CD4-positive, CD25-positive, alpha-beta regulatory T cell (primary cell): ENCODE measurements around the gene TYW1. TPM values are rescaled to one million over a fixed set of nuclear protein-coding genes. Genes with fewer than 3 reads are reported as not detected.
"Not testable (repeated sequence)": the region's sequence is repeated elsewhere in the genome, so short reads cannot be mapped to it uniquely, and the experiment has no call there.

Source experiments
- ATAC-seq, 2 donors: fragments of 150-1000 bp; cut with Tn5 transposase; one replicate each; pipeline ENCODE4 v1.10.0; 2021; ENCODE audit warnings: low read depth in 2 of 2, moderate number of reproducible peaks in 2 of 2, moderate library complexity in 1 of 2
- DNase-seq, 3 donors: peaks; one replicate each; pipeline versions ENCODE4 v3.0.0 to v3.0.0-alpha.2; 2012 to 2022; ENCODE audit warnings: mixed read lengths in 1 of 3
- H3K27ac ChIP-seq: one replicate; pipeline ENCODE4 v1.7.0; 2013; ENCODE audit warnings: mild to moderate bottlenecking, low read length; ENCODE audit not compliant: insufficient read depth, poor library complexity, severe bottlenecking
- H3K27me3 ChIP-seq: one replicate; pipeline ENCODE4 v1.7.0; 2013; ENCODE audit warnings: low read length; ENCODE audit not compliant: control insufficient read depth, insufficient read depth
- H3K36me3 ChIP-seq: one replicate; pipeline ENCODE4 v1.7.0; 2013; ENCODE audit warnings: mild to moderate bottlenecking, low read length, moderate library complexity; ENCODE audit not compliant: control insufficient read depth, insufficient read depth
- H3K4me1 ChIP-seq: 2 replicates; pipeline ENCODE4 v1.7.0; 2013; ENCODE audit warnings: mild to moderate bottlenecking, low read length; ENCODE audit not compliant: insufficient read depth, control insufficient read depth, poor library complexity, severe bottlenecking
- H3K4me3 ChIP-seq: one replicate; pipeline ENCODE4 v1.7.0; 2013; ENCODE audit warnings: low read depth, mild to moderate bottlenecking, low read length, moderate library complexity
- H3K9me3 ChIP-seq, 2 experiments: 1 replicate in 1 of 2; 2 replicates in 1 of 2; pipeline ENCODE4 v1.7.0; 2013; ENCODE audit warnings: low read length in 2 of 2, mild to moderate bottlenecking in 1 of 2, moderate library complexity in 1 of 2; ENCODE audit not compliant: control insufficient read depth in 2 of 2
- H3K27ac Mint-ChIP-seq, 3 donors: one replicate each; pipeline ENCODE4 v1.8.0; 2020 to 2022; ENCODE audit warnings: mild to moderate bottlenecking in 3 of 3, mixed read lengths in 3 of 3, moderate library complexity in 2 of 3
- H3K27me3 Mint-ChIP-seq: one replicate; pipeline ENCODE4 v1.8.0; 2022; ENCODE audit warnings: mild to moderate bottlenecking, mixed read lengths
- H3K36me3 Mint-ChIP-seq: one replicate; pipeline ENCODE4 v1.8.0; 2020; ENCODE audit warnings: mixed read lengths
- H3K4me1 Mint-ChIP-seq, 4 donors: one replicate each; pipeline ENCODE4 v1.8.0; 2020 to 2022; ENCODE audit warnings: mixed read lengths in 4 of 4, mild to moderate bottlenecking in 1 of 4
- H3K4me3 Mint-ChIP-seq, 4 donors: one replicate each; pipeline ENCODE4 v1.8.0; 2020 to 2022; ENCODE audit warnings: mild to moderate bottlenecking in 4 of 4, mixed read lengths in 4 of 4, moderate library complexity in 3 of 4
- H3K9me3 Mint-ChIP-seq, 7 donors: one replicate each; pipeline ENCODE4 v1.8.0; 2020 to 2022; ENCODE audit warnings: mixed read lengths in 7 of 7, mild to moderate bottlenecking in 3 of 7, moderate library complexity in 2 of 7
- polyA plus RNA-seq, 4 donors: library from polyadenylated mRNA; unstranded; fragments of 300-500 nt; fragmentation: Illumina TruSeq; gene quantifications; one replicate each; pipeline ENCODE4 v1.2.3, GENCODE V29; 2021
- total RNA-seq: library from RNA; stranded (reverse); gene quantifications from one replicate; pipeline ENCODE4 v1.2.3, GENCODE V29; 2022

The TYW1 gene
- total and polyA plus RNA-seq, 5 donors from 2014 or later, result 17.8 to 26.0 (median 19.8) TPM

DNA sequence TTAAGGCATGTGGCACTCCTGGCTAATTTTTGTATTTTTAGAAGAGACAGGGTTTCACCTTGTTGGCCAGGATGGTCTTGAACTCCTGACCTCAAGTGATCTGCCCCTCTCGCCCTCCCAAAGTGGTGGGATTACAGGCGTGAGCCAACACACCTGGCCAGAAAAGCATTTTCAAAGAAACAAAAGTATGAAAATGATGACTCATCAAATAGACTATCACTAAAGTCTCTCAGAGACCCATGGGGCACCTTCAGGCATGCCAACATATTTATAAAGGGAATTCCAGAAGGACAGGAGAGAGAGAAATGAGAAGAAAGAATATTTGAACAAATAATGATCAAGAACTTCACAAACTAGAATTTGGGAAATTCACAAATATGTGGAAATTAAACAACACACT lies 114.7 kb downstream of the TYW1 start:
- not testable (repeated sequence) for H3K4me1 ChIP-seq, H3K36me3 Mint-ChIP-seq, H3K9me3 ChIP-seq, H3K27me3 Mint-ChIP-seq, H3K4me3 Mint-ChIP-seq, H3K27ac ChIP-seq, H3K27ac Mint-ChIP-seq, DNase-seq, H3K27me3 ChIP-seq, H3K36me3 ChIP-seq, H3K4me3 ChIP-seq, H3K9me3 Mint-ChIP-seq, ATAC-seq
- H3K4me1 Mint-ChIP-seq, result peaks cover 0 to 12% (median 0%) of the 10 kb centered on the region in 4 donors

DNA sequence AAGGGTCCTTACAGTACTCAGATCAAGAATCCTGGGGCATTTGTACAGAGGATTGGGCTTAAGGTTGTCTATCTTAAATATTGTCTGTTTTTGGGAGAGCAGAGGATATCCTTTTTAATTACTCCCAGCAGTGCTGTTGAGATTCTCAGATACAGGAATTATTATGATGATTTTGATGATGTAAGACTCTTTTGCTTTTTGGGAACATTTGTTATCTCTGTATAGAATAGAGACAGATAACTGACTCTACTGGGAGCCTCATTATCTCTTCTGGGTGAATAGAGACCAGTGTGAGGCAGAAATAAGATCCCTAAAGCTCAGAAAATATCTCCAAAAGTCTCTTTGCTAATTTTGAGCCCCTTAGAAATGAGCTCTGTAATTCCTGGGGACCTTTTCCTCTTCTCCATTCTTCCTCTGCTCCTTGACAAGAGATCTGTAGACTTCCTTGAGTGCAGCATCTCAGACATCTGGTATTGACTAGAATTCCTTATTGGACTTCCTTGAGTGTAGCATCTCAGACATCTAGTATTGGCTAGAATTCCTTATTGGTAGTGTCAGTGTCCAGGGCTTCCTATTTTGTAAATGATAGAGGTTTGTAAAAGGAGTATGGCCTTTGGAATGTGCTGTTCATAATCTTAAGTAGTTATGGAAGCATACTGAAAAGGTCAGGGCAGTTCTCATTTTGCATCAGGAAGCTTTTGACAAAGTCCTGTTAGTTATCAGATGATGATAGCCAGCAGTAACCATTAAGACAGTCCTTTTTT lies 118.0 kb downstream of the TYW1 start:
- not testable (repeated sequence) for H3K27me3 Mint-ChIP-seq, H3K27ac Mint-ChIP-seq, H3K36me3 ChIP-seq, H3K9me3 ChIP-seq, H3K9me3 Mint-ChIP-seq, H3K27me3 ChIP-seq, DNase-seq, H3K4me3 Mint-ChIP-seq, H3K27ac ChIP-seq, H3K4me3 ChIP-seq, H3K4me1 ChIP-seq, ATAC-seq
- peaks cover 0 to 11% (median 0%) of the 10 kb centered on the region in 4 donors for H3K4me1 Mint-ChIP-seq
- H3K36me3 Mint-ChIP-seq, result peaks cover 21% of the 10 kb centered on the region

DNA sequence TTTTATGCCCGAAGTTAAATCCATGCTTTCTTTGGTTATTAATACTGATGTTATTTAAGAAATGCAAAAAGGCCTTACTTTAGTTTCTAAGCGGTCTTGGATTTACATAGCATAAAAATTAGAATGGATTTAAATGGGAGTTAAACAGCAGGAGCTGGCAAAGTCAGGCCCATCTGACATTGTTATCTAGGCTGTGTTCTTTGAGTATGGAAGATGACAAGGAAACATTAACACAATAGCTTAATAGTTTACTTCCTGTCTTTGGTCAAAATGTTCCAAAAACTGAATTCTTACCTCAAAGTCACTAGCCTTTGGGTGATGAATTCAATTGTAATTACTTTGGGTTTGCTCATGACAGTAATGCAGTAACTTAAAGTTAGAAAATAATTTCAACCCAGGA lies 123.9 kb downstream of the TYW1 start:
- Mint-ChIP-seq H3K36me3 (peaks cover 34% of the 10 kb centered on the region), H3K4me1 (peaks cover 6 to 14% (median 10%) of the 10 kb centered on the region in 4 donors), H3K27ac (peak overlapping the region in 2 of 3 donors; percentile 44 to 48)
- ATAC-seq, H3K36me3 ChIP-seq, H3K27ac ChIP-seq, H3K4me3 ChIP-seq, H3K4me1 ChIP-seq, H3K4me3 Mint-ChIP-seq, DNase-seq, H3K27me3 Mint-ChIP-seq, H3K9me3 ChIP-seq, H3K27me3 ChIP-seq, H3K9me3 Mint-ChIP-seq: not testable (repeated sequence)

DNA sequence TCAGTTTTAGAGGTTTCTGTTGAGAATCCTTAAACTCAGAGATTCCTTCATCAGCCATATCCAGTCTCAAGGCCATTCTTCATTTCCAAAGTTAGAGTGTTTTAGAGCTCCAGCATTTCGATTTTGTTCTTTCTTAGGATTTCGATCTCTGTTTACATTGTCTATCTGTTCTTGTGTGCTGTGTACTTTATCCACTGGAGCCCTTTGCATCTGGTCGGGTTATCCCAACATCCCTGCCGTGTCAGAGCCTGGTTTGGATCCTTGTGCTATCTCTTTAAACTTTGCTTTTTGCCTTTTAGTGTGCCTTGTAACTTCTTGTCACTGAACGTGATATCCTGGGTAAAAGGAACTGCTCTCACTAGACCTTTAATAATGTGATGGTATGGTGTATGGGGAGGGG lies 131.6 kb downstream of the TYW1 start:
- peak overlapping the region; percentile 93 to 98 (median 93) for H3K27ac Mint-ChIP-seq
- H3K36me3 Mint-ChIP-seq, result peaks cover 17% of the 10 kb centered on the region
- DNase-seq, H3K27me3 ChIP-seq, H3K36me3 ChIP-seq, H3K27me3 Mint-ChIP-seq, H3K9me3 Mint-ChIP-seq, H3K4me3 ChIP-seq, H3K9me3 ChIP-seq, ATAC-seq: not testable (repeated sequence)
- Histone ChIP-seq H3K4me1 (peaks cover 12% of the 10 kb centered on the region), H3K27ac (peak overlapping the region; percentile 58)
- peak overlapping the region; percentile 32 to 84 (median 78) for H3K4me3 Mint-ChIP-seq
- peaks cover 18 to 38% (median 27%) of the 10 kb centered on the region in 4 donors for H3K4me1 Mint-ChIP-seq

DNA sequence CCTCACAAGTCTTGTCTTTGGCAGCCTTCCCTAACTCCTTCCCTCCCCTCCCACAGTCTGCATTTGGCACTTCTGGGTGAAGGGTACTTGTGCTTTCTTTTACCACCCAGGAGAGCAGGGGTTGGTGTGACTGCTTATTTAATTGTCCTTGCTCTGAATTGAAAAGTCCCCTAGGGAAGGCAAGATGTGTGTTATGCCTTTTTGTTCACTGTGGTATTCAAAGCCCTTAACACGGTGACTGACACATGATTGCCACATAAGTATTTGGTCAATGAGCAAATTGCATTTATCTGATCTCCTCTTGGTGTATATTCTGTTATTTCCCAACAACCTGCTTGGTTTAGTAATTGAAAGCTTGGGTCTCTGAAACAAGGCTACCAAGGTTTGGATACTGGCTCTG lies 134.1 kb downstream of the TYW1 start:
- Mint-ChIP-seq H3K4me1 (peaks cover 18 to 38% (median 26%) of the 10 kb centered on the region in 4 donors), H3K4me3 (peak overlapping the region in 1 of 4 donors; percentile 38), H3K27ac (peak overlapping the region in 1 of 3 donors; percentile 71)
- H3K4me1 ChIP-seq, result peaks cover 12% of the 10 kb centered on the region
- not testable (repeated sequence) for H3K9me3 ChIP-seq, H3K27me3 ChIP-seq, H3K27me3 Mint-ChIP-seq, ATAC-seq, H3K4me3 ChIP-seq, H3K27ac ChIP-seq, H3K36me3 ChIP-seq, H3K9me3 Mint-ChIP-seq, H3K36me3 Mint-ChIP-seq, DNase-seq

DNA sequence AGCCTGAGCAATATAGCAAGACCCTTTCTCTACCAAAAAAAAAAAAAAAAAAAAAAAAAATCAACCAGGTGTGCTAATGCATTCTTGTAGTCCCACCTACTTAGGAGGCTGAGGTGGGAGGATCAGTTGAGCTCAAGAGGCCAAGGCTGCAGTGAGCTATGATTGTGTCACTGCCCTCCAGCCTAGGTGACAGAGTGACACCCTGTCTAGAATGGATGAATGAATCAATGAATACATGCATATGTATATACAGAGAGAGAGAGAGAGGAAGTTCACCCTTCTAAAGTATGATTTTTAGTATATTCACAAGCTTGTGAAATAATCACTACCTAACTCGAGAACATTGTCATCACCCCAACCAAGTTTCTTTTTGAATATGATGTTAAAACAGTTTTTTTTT lies 138.3 kb downstream of the TYW1 start:
- H3K27ac ChIP-seq, H3K4me3 Mint-ChIP-seq, H3K27me3 ChIP-seq, H3K9me3 ChIP-seq, H3K9me3 Mint-ChIP-seq, H3K4me1 ChIP-seq, ATAC-seq, H3K4me3 ChIP-seq, DNase-seq, H3K27me3 Mint-ChIP-seq, H3K36me3 ChIP-seq: not testable (repeated sequence)
- Mint-ChIP-seq H3K4me1 (peaks cover 0 to 13% (median 5%) of the 10 kb centered on the region in 4 donors), H3K36me3 (peaks cover 17% of the 10 kb centered on the region), H3K27ac (peak overlapping the region in 1 of 3 donors; percentile 21)

DNA sequence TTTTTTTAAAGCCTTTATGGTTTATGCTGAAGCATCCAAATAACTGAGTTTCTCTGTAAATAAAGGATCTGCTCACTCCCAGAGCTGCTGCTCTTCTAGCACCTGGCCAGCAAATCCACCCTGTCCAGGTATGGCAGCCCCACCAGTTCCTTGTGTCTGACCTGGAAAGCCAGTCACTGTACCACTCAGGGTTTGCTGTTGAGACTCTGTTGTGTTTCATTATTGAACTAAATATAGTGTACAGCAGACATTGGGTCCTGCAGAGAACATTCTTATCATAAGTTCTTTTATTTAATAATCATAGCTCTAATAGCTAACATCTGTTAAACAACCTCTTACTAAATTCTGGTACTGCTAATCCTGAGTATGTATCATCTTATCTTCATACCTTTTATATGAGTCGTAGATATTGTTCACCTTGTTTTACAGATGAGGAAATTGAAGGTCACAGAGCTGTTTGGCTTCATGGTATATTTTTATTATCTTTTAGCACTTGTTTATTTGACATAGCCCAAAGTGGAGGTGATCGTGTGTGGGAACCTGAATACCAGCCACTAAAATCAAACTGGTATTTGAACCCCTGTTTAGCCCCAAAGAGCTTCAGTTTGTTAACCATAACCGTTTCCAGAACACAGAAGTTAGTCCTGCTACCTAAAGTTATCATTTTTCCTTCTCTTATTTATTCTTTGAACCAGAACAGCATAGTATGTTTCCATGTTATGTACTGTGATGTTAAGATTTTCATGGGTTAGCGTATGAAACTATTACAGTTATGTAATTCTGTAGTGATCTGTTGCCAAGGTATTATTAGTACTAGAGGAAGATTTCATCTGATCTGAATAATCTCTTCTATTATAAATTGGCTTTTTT lies 139.2 kb downstream of the TYW1 start:
- not testable (repeated sequence) for H3K4me1 ChIP-seq, H3K27me3 Mint-ChIP-seq, H3K4me3 ChIP-seq, H3K27ac ChIP-seq, H3K27me3 ChIP-seq, H3K9me3 Mint-ChIP-seq, DNase-seq, H3K9me3 ChIP-seq, H3K27ac Mint-ChIP-seq, H3K4me3 Mint-ChIP-seq, H3K36me3 ChIP-seq, ATAC-seq
- H3K4me1 Mint-ChIP-seq, result peaks cover 0 to 13% (median 2%) of the 10 kb centered on the region in 4 donors
- H3K36me3 Mint-ChIP-seq, result peaks cover 17% of the 10 kb centered on the region
